HS-27A (cell line): ENCODE measurements around the gene P4HA1.

Source experiments
- DNase-seq: peaks from one replicate; pipeline ENCODE4 v3.0.0-alpha.2; 2012; ENCODE audit warnings: low read depth, missing footprints

Gene P4HA1

DNA sequence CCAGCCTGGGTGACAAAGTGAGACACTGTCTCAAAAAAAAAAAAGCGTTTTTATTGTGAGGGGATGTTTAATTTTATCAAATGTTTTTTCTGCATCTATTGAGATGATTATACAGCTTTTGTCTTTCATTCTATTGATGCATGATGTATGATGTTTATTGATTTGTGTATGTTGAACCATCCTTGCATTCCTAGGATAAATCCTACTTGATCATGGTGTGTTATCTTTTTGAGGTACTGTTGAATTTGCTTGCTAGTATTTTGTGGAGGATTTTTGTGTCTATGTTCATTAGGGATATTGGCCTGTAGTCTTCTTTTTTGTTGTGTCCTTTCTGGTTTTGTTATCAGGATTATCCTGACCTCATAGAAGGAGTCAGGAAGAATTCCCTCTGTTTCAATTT, 119.8 kb downstream of the P4HA1 start:
- no peak for DNase-seq
